ENCODE data around the gene ADH6. TPM values are rescaled to one million over a fixed set of nuclear protein-coding genes. Genes with fewer than 3 reads are reported as not detected.

The ADH6 gene
- polyA plus RNA-seq, 1 of the 3 experiments (the other 2 are of a cell fraction) = not detected

DNA sequence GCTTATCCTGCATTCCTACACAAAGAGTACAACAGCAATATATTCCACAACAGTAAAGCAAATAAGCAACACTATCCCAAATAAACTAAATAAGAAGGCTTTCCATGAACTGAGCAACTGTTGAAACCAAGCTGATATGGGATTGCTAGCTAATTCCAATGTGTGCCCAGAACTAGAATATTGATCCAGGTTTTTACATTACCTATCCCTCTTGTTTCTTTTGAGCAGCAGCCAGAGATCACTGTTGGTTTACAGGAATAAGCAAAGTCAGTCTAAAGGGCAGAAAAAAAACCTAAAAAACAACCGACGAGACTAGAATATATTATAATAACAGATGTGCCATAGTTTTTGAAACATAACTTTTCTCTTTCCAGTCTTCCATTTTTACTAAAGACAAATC lies 52.5 kb downstream of the ADH6 start:
- no peak overlapping the region for H3K4me3 ChIP-seq (ENCODE audit: low read depth in 2 of 2, low read length in 1 of 2)
- no peak for DNase-seq
- no peaks in the 10 kb centered on the region for H3K9me3 ChIP-seq
- ChIA-PET CTCF (no interaction called here), POLR2A (no interaction called here)
- TF ChIP-seq SIN3A (IDR thresholded peaks at IDR 0.05; ENCODE audit: borderline replicate concordance, low read depth, low read length) (no peak), MEF2A (IDR thresholded peaks at IDR 0.05; ENCODE audit: borderline replicate concordance, low read depth) (no peak), CHD2 (IDR thresholded peaks at IDR 0.05; ENCODE audit: low read length, partially characterized antibody) (no peak), ELF1 (IDR thresholded peaks at IDR 0.05) (no peak), EP300 (IDR thresholded peaks at IDR 0.05; ENCODE audit: borderline replicate concordance in 1 of 2, low read depth in 1 of 2, low read length in 1 of 2) (no peak), RCOR1 (IDR thresholded peaks at IDR 0.05; ENCODE audit: low read length) (no peak)
- TF ChIP-seq, protein P1, sequence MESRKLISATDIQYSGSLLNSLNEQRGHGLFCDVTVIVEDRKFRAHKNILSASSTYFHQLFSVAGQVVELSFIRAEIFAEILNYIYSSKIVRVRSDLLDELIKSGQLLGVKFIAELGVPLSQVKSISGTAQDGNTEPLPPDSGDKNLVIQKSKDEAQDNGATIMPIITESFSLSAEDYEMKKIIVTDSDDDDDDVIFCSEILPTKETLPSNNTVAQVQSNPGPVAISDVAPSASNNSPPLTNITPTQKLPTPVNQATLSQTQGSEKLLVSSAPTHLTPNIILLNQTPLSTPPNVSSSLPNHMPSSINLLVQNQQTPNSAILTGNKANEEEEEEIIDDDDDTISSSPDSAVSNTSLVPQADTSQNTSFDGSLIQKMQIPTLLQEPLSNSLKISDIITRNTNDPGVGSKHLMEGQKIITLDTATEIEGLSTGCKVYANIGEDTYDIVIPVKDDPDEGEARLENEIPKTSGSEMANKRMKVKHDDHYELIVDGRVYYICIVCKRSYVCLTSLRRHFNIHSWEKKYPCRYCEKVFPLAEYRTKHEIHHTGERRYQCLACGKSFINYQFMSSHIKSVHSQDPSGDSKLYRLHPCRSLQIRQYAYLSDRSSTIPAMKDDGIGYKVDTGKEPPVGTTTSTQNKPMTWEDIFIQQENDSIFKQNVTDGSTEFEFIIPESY (IDR thresholded peaks at IDR 0.05; ENCODE audit: borderline replicate concordance, low read depth) = no peak
- TF ChIP-seq, protein P2, sequence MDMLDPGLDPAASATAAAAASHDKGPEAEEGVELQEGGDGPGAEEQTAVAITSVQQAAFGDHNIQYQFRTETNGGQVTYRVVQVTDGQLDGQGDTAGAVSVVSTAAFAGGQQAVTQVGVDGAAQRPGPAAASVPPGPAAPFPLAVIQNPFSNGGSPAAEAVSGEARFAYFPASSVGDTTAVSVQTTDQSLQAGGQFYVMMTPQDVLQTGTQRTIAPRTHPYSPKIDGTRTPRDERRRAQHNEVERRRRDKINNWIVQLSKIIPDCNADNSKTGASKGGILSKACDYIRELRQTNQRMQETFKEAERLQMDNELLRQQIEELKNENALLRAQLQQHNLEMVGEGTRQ (IDR thresholded peaks at IDR 0.05; ENCODE audit: borderline replicate concordance, low read depth, low read length) = no peak
- H2AFZ ChIP-seq (ENCODE audit: low read depth) = no peak overlapping the region
- no peaks in the 10 kb centered on the region for H3F3A ChIP-seq (replicated peaks; ENCODE audit: insufficient read depth)
- no peak overlapping the region for H3K4me2 ChIP-seq
- no peaks in the 10 kb centered on the region for H3K36me3 ChIP-seq (replicated peaks in 1 of 2; ENCODE audit: control insufficient read depth in 1 of 2, insufficient read depth in 2 of 2, low read length in 1 of 2)
- no peaks in the 10 kb centered on the region for H4K20me1 ChIP-seq (ENCODE audit: insufficient read depth)
- no peak overlapping the region for H3K9ac ChIP-seq
- no peak overlapping the region for H3K27ac ChIP-seq (ENCODE audit: low read depth in 2 of 2, low read length in 1 of 2)
- no peaks in the 10 kb centered on the region for H3K9me2 ChIP-seq
- H3K4me1 ChIP-seq (ENCODE audit: control insufficient read depth in 1 of 2, insufficient read depth in 2 of 2, low read depth in 1 of 2, low read length in 1 of 2) = no peaks in the 10 kb centered on the region
- no peaks in the 10 kb centered on the region for H3K79me2 ChIP-seq (ENCODE audit: insufficient read depth)
- no peaks in the 10 kb centered on the region for H3K27me3 ChIP-seq (ENCODE audit: insufficient read depth)
- 43% methylated on average over 2 of the region's 2 CpGs for WGBS (ENCODE audit: low lambda C conversion rate)

DNA sequence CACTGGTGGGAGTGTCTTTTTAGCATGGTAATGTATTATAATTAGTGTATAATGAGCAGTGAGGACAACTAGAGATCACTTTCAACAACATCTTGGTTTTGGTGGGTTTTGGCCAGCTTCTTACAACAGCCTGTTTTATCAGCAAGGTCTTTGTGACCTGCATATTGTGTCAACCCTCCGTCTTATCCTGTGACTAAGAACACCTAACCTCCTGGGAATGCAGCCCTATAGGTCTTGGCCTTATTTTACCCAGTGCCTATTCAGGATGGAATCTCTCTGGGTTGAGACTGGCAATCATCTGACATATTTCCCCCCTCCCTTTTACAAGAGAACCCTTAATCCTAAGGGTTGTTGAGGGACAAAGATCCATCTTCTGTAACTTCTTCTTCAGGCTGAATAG lies 53.1 kb downstream of the ADH6 start:
- Histone ChIP-seq H3K27ac (ENCODE audit: low read depth in 2 of 2, low read length in 1 of 2) (no peak overlapping the region), H3K79me2 (ENCODE audit: insufficient read depth) (no peaks in the 10 kb centered on the region), H3K27me3 (ENCODE audit: insufficient read depth) (no peaks in the 10 kb centered on the region), H3K4me3 (ENCODE audit: low read depth in 2 of 2, low read length in 1 of 2) (no peak overlapping the region), H3K9me2 (no peaks in the 10 kb centered on the region), H4K20me1 (ENCODE audit: insufficient read depth) (no peaks in the 10 kb centered on the region), H3F3A (replicated peaks; ENCODE audit: insufficient read depth) (no peaks in the 10 kb centered on the region), H3K36me3 (replicated peaks in 1 of 2; ENCODE audit: control insufficient read depth in 1 of 2, insufficient read depth in 2 of 2, low read length in 1 of 2) (no peaks in the 10 kb centered on the region), H3K9ac (no peak overlapping the region), H2AFZ (ENCODE audit: low read depth) (no peak overlapping the region), H3K4me2 (no peak overlapping the region), H3K9me3 (no peaks in the 10 kb centered on the region), H3K4me1 (ENCODE audit: control insufficient read depth in 1 of 2, insufficient read depth in 2 of 2, low read depth in 1 of 2, low read length in 1 of 2) (no peaks in the 10 kb centered on the region)
- DNase-seq = no peak
- POLR2A ChIA-PET = no interaction called here
- WGBS (ENCODE audit: low lambda C conversion rate) = 50% methylated on average over 1 of the region's 1 CpG
- CTCF ChIA-PET = no interaction called here
- TF ChIP-seq JUND (IDR thresholded peaks at IDR 0.05) (no peak), YY1 (IDR thresholded peaks at IDR 0.05; ENCODE audit: low read depth) (no peak), RCOR1 (IDR thresholded peaks at IDR 0.05; ENCODE audit: low read length) (no peak), FOXM1 (IDR thresholded peaks at IDR 0.05; ENCODE audit: low read depth) (no peak), ELF1 (IDR thresholded peaks at IDR 0.05) (no peak), TAF1 (IDR thresholded peaks at IDR 0.05; ENCODE audit: borderline replicate concordance, low read depth, low read length) (no peak), EP300 (IDR thresholded peaks at IDR 0.05; ENCODE audit: borderline replicate concordance in 1 of 2, low read depth in 1 of 2, low read length in 1 of 2) (no peak), TCF12 (IDR thresholded peaks at IDR 0.05) (no peak), FOSL2 (IDR thresholded peaks at IDR 0.05; ENCODE audit: borderline replicate concordance, low read depth) (no peak), CHD2 (IDR thresholded peaks at IDR 0.05; ENCODE audit: low read length, partially characterized antibody) (no peak), RFX5 (IDR thresholded peaks at IDR 0.05; ENCODE audit: low read length) (no peak), EZH2phosphoT487 (IDR thresholded peaks at IDR 0.05; ENCODE audit: borderline replicate concordance, low read depth) (no peak), GATA2 (CRISPR knock-in tag; IDR thresholded peaks at IDR 0.05) (no peak), MXI1 (IDR thresholded peaks at IDR 0.05; ENCODE audit: low read depth, low read length) (no peak)
- TF ChIP-seq, protein P3, sequence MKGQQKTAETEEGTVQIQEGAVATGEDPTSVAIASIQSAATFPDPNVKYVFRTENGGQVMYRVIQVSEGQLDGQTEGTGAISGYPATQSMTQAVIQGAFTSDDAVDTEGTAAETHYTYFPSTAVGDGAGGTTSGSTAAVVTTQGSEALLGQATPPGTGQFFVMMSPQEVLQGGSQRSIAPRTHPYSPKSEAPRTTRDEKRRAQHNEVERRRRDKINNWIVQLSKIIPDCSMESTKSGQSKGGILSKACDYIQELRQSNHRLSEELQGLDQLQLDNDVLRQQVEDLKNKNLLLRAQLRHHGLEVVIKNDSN (IDR thresholded peaks at IDR 0.05; ENCODE audit: borderline replicate concordance, low read depth) = no peak
- TF ChIP-seq, protein P4, sequence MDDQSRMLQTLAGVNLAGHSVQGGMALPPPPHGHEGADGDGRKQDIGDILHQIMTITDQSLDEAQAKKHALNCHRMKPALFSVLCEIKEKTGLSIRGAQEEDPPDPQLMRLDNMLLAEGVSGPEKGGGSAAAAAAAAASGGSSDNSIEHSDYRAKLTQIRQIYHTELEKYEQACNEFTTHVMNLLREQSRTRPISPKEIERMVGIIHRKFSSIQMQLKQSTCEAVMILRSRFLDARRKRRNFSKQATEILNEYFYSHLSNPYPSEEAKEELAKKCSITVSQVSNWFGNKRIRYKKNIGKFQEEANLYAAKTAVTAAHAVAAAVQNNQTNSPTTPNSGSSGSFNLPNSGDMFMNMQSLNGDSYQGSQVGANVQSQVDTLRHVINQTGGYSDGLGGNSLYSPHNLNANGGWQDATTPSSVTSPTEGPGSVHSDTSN (IDR thresholded peaks at IDR 0.05) = no peak
- TF ChIP-seq, protein P5, sequence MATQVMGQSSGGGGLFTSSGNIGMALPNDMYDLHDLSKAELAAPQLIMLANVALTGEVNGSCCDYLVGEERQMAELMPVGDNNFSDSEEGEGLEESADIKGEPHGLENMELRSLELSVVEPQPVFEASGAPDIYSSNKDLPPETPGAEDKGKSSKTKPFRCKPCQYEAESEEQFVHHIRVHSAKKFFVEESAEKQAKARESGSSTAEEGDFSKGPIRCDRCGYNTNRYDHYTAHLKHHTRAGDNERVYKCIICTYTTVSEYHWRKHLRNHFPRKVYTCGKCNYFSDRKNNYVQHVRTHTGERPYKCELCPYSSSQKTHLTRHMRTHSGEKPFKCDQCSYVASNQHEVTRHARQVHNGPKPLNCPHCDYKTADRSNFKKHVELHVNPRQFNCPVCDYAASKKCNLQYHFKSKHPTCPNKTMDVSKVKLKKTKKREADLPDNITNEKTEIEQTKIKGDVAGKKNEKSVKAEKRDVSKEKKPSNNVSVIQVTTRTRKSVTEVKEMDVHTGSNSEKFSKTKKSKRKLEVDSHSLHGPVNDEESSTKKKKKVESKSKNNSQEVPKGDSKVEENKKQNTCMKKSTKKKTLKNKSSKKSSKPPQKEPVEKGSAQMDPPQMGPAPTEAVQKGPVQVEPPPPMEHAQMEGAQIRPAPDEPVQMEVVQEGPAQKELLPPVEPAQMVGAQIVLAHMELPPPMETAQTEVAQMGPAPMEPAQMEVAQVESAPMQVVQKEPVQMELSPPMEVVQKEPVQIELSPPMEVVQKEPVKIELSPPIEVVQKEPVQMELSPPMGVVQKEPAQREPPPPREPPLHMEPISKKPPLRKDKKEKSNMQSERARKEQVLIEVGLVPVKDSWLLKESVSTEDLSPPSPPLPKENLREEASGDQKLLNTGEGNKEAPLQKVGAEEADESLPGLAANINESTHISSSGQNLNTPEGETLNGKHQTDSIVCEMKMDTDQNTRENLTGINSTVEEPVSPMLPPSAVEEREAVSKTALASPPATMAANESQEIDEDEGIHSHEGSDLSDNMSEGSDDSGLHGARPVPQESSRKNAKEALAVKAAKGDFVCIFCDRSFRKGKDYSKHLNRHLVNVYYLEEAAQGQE (IDR thresholded peaks at IDR 0.05; ENCODE audit: low read depth, low read length) = no peak

Data from SK-N-SH (cell line).